GM12872 (cell line): ENCODE results near the gene RNF146.

ENCODE experiments used
- TF ChIP-seq, protein P1 (sequence below): IDR thresholded peaks from 3 replicates; pipeline ENCODE4 v1.5.1; 2011; ENCODE audit warnings: low read depth, mild to moderate bottlenecking, low read length, moderate library complexity; ENCODE audit not compliant: insufficient read depth

RNF146 gene

DNA sequence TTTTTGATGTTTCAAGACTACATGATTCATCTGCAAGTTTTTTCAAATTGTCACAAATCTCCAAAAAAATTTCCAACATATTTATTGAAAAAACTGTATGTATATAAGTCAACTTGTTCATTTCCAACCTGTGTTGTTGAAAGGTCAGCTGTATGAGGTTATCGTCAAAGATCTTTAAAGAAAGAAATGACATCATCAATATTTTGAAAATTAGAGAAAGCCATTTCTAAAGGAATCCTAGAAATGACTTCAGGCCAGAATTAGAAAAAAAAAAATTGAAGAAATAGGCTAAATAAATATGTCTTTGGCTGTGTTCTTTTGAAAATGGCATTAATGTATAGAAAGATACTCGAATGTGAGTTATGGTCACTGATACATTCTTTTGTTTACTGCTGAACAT lies 6.8 kb downstream of the RNF146 start:
- TF ChIP-seq, protein P1, sequence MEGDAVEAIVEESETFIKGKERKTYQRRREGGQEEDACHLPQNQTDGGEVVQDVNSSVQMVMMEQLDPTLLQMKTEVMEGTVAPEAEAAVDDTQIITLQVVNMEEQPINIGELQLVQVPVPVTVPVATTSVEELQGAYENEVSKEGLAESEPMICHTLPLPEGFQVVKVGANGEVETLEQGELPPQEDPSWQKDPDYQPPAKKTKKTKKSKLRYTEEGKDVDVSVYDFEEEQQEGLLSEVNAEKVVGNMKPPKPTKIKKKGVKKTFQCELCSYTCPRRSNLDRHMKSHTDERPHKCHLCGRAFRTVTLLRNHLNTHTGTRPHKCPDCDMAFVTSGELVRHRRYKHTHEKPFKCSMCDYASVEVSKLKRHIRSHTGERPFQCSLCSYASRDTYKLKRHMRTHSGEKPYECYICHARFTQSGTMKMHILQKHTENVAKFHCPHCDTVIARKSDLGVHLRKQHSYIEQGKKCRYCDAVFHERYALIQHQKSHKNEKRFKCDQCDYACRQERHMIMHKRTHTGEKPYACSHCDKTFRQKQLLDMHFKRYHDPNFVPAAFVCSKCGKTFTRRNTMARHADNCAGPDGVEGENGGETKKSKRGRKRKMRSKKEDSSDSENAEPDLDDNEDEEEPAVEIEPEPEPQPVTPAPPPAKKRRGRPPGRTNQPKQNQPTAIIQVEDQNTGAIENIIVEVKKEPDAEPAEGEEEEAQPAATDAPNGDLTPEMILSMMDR = no peak

DNA sequence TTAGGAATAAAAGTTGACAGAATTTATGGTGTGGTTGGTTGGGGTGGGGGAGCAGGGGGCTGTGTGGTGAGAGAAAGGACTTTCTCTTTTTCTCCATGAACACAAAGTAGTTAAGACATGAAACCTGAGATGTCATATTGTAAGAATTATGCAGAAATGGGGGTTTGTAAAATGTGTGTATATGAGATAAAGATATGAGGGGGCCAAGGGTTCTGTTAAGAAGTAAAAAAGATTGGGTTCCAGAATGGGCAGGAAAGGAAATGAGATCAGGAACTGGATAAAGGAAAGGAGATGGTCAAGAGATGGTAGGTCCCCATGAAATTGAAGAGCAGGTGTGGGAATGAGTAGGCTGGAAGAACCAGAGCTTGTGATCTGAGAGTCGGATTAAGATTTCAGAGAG lies 9.7 kb downstream of the RNF146 start:
- TF ChIP-seq, protein P1 = no peak

DNA sequence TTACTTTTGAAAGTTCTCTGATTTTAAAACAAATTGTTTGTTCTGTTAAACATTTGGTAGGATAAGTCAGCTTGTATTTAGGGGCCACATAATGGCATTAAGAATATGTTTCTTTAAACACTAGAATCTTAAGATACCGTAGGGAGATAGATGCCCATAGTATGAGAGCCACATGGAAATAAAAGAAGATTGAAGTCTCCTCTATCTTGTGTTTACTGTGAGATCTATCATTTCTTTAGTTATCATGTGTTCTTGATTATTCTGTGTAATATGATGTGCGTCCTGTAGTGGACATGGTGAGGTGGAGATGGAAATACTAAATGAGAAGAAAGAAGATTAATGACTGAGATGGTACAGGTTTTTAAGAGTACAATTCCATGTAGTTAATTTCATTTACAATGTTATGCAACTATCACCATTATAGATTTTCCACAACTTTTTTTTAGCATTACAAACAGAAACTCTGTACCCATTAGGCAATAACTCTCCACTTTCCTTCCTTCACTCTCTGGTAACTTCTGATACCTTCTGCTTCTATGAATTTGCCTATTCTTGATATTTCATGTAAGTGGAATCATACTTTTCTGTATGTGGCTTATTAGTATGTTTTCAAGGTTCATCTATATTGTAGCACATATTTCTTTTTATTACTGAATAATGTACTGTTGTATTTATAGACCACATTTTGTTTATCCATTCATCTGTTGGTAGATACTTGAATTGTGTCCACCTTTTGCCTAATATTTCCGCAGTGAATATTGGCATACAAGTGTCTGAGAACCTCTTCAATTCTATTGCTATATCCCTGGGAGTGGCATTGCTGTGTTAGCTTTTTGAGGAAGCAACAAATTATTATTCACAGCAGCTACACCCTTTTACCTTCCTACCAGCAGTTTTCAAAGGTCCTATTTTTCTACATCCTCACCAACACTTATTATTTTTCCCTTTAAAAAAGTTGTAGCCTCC lies 11.5 kb downstream of the RNF146 start:
- TF ChIP-seq, protein P1 = no peak

DNA sequence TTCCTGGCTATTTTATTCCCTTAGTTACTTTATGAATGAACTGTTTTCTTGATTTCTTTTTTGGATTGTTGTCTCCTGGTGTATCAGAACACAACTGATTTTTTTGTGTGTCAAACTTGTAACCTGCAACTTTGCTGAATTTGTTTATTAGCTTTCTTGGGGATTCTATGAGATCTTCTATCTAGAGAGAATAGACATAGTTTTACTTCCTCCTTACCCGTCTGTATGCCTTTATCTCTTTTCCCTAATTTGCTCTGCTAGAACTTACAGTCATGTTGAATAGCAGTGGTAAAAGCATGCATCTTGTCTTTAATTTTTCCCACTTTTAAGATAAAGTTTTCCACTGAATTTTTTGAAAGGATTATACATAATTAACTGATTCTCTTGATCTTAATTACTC lies 13.2 kb downstream of the RNF146 start:
- TF ChIP-seq, protein P1 = no peak

DNA sequence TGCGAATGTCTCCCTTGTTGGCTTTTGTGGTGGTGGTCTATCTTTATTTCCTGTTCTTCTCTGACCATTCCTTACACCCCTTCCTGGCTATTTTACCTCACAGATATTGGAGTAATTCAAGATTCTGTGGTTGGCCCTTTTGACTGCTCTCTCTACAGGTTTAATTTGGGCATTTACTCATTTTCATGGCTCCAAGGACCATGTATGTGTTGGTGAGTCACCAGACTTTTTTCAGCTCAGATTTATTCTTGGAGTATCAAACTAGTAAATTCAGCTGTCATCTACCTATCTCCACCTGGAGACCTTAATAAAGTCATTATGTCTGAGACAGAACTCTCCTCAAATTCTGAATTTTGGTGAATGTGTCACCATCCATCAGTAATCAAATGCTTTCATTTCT lies 15.5 kb downstream of the RNF146 start:
- TF ChIP-seq, protein P1 = no peak

DNA sequence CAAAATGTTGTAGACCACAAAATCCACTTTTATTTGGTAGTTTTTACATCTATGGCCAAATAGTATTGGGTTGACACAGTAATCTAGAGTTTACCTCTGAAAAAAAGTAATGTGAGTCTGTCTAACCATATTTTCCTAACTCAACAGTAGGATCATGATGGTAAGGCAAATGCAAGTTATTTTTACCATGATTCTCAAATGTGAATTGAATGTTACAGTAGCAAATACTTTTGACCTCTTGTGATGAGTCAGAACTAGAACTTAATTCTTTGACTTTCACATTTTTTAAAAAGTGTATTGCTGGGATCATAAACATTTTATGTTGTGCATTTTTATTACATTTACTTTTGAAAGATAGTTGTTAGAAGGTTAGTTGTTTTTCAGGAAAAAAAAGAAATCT lies 22.0 kb downstream of the RNF146 start:
- TF ChIP-seq, protein P1 = no peak

DNA sequence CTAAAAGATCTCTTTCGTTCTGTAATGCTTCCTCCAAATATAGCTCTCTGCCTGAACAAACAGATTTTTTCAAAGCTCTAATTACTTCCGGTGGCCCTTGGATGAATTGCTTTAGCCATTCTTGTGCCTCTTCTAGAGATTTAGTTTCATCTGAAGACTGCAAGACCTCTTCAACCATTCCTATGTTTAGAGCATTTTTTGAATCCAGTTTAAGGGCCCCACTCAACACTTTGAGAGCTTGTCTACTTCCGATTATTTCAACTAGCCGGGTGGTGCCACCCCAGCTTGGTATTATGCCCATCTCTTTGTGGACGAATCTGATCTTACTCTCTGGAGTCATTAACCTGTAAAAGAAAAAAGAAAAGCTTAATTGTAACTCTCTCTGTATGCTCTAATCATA lies 23.3 kb downstream of the RNF146 start:
- TF ChIP-seq, protein P1 = no peak
